B cell (primary cell): ENCODE results near the gene PRLR. TPM values are rescaled to one million over a fixed set of nuclear protein-coding genes. Genes with fewer than 3 reads are reported as not detected.

ENCODE experiments used
- ATAC-seq: fragments of 200-7000 bp; cut with Tn5 transposase; one replicate; pipeline ENCODE4 v1.10.0; 2021; ENCODE audit warnings: low read depth, mild to moderate bottlenecking, moderate number of reproducible peaks, moderate library complexity
- CTCF ChIA-PET: fragments of 350-600 bp; sonication (Branson Sonifier 250); formaldehyde crosslinking; loops from one replicate; lab custom pipeline; 2021; ENCODE audit warnings: antibody characterized with exemption, inconsistent platforms; lab: Charles Lee
- POLR2A ChIA-PET: fragments of 350-600 bp; sonication (Branson Sonifier 250); formaldehyde crosslinking; loops from one replicate; lab custom pipeline; 2021; ENCODE audit warnings: antibody characterized with exemption; lab: Charles Lee
- DNase-seq: peaks from one replicate; pipeline ENCODE4 v3.0.0; 2013
- H2AFZ ChIP-seq: 2 replicates; pipeline ENCODE4 v1.6.1; 2012; ENCODE audit warnings: mild to moderate bottlenecking, low read depth, low read length; ENCODE audit not compliant: insufficient read depth, poor library complexity, severe bottlenecking
- H3K27ac ChIP-seq, 2 donors: 1 replicate in 1 of 2; 2 replicates in 1 of 2; pipeline ENCODE4 v1.5.1; 2012 to 2013; ENCODE audit warnings: low read length in 2 of 2, mild to moderate bottlenecking in 2 of 2, moderate library complexity in 1 of 2
- H3K27me3 ChIP-seq, 4 experiments: fragments of 200-600 bp in 1 of 4; sonication (generic) in 1 of 4; replicated peaks in 1 of 4; 1 replicate in 2 of 4; 2 replicates in 2 of 4; pipeline versions ENCODE4 v1.6.1 to v1.7.0; 2013 to 2016; ENCODE audit warnings: low read length in 3 of 4, mild to moderate bottlenecking in 2 of 4, mixed read lengths in 1 of 4, moderate library complexity in 1 of 4; ENCODE audit not compliant: insufficient read depth in 4 of 4, control insufficient read depth in 3 of 4; ENCODE audit errors: control extremely low read depth in 1 of 4
- H3K36me3 ChIP-seq, 2 experiments: replicated peaks in 1 of 2; 1 replicate in 1 of 2; 2 replicates in 1 of 2; pipeline versions ENCODE4 v1.6.1 to v1.7.1; 2013; ENCODE audit warnings: low read length in 1 of 2; ENCODE audit not compliant: insufficient read depth in 2 of 2, control insufficient read depth in 1 of 2; ENCODE audit errors: control extremely low read depth in 1 of 2, extremely low read depth in 1 of 2
- H3K4me1 ChIP-seq, 2 donors: fragments of 200-600 bp in 1 of 2; sonication (generic) in 1 of 2; 1 replicate in 1 of 2; 2 replicates in 1 of 2; pipeline versions ENCODE4 v1.5.1 to v1.6.1; 2013 to 2017; ENCODE audit warnings: low read length in 2 of 2; ENCODE audit not compliant: control insufficient read depth in 2 of 2, insufficient read depth in 2 of 2
- H3K4me2 ChIP-seq: replicated peaks from 2 replicates; pipeline ENCODE3; 2012; ENCODE audit warnings: mild to moderate bottlenecking, low read depth, low read length; ENCODE audit not compliant: poor library complexity, severe bottlenecking
- H3K4me3 ChIP-seq, 5 experiments: fragments of 200-600 bp in 1 of 5; sonication (generic) in 1 of 5; 1 replicate in 3 of 5; 2 replicates in 2 of 5; pipeline versions ENCODE4 v1.5.1 to v1.7.0; 2011 to 2016; ENCODE audit warnings: low read length in 4 of 5, mild to moderate bottlenecking in 4 of 5, low read depth in 2 of 5, control low read depth in 1 of 5, moderate library complexity in 1 of 5; ENCODE audit not compliant: insufficient read depth in 1 of 5; ENCODE audit errors: control extremely low read depth in 1 of 5, extremely low read depth in 1 of 5
- H3K79me2 ChIP-seq: fragments of 200-600 bp; sonication (generic); one replicate; pipeline ENCODE4 v1.6.0; 2016; ENCODE audit warnings: low read length; ENCODE audit not compliant: control insufficient read depth, insufficient read depth
- H3K9ac ChIP-seq: fragments of 200-600 bp; sonication (generic); 2 replicates; pipeline ENCODE4 v1.6.1; 2017; ENCODE audit warnings: mild to moderate bottlenecking, low read length, moderate library complexity
- H3K9me3 ChIP-seq, 3 donors: one replicate each; pipeline versions ENCODE4 v1.6.1 to v1.7.1; 2013; ENCODE audit warnings: low read length in 2 of 3; ENCODE audit not compliant: control insufficient read depth in 2 of 3, insufficient read depth in 1 of 3; ENCODE audit errors: control extremely low read depth in 1 of 3
- H4K20me1 ChIP-seq: 2 replicates; pipeline ENCODE4 v1.6.0; 2012; ENCODE audit warnings: mild to moderate bottlenecking, low read length; ENCODE audit not compliant: insufficient read depth, control insufficient read depth, poor library complexity, severe bottlenecking
- H3K27ac Mint-ChIP-seq: one replicate; pipeline ENCODE4 v1.8.0; 2021; ENCODE audit warnings: mixed read lengths
- H3K27me3 Mint-ChIP-seq: one replicate; pipeline ENCODE4 v1.8.0; 2021; ENCODE audit warnings: mixed read lengths
- H3K4me1 Mint-ChIP-seq: one replicate; pipeline ENCODE4 v1.8.0; 2021; ENCODE audit warnings: mixed read lengths
- H3K4me3 Mint-ChIP-seq: one replicate; pipeline ENCODE4 v1.8.0; 2021; ENCODE audit warnings: mixed read lengths
- H3K9me3 Mint-ChIP-seq: one replicate; pipeline ENCODE4 v1.8.0; 2022; ENCODE audit warnings: mixed read lengths; ENCODE audit not compliant: insufficient read depth
- EZH2 ChIP-seq: IDR thresholded peaks from 2 replicates; pipeline ENCODE4 v1.6.1; 2012; ENCODE audit warnings: borderline replicate concordance, low read depth, mild to moderate bottlenecking, moderate library complexity, low read length; ENCODE audit not compliant: insufficient read depth, poor library complexity, severe bottlenecking
- whole genome bisulfite sequencing: methylation state at CpG from one replicate; pipeline ENCODE4 v1.1.5; 2013; ENCODE audit warnings: missing lambda C conversion rate; ENCODE audit not compliant: insufficient coverage; 5-methylcytosine and 5-hydroxymethylcytosine counted together
- intact Hi-C: fragments of 100-400 bp; cut with micrococcal nuclease; formaldehyde crosslinking; loops from one replicate; pipeline ENCODE4 v1.10.0; 2022
- polyA plus RNA-seq: library from polyadenylated mRNA; depleted of rRNA; stranded (reverse); fragments of >200 nt; gene quantifications from 2 replicates; pipeline ENCODE4 v1.2.3, GENCODE V29; 2012
- total RNA-seq, 2 donors: library from RNA; stranded (reverse); fragments of 120-200 nt in 1 of 2; gene quantifications; 1 replicate in 1 of 2; 2 replicates in 1 of 2; pipeline versions ENCODE4 v1.2.3 to v1.2.4, GENCODE V29; 2013 to 2022
- TF ChIP-seq, protein P1 (sequence below): fragments of 200-600 bp; IDR thresholded peaks from one replicate; pipeline ENCODE4 v1.8.0; 2022; ENCODE audit warnings: antibody characterized with exemption, mild to moderate bottlenecking

The PRLR gene
- total and polyA plus RNA-seq, 2 donors (not counting 1 experiment from before 2014, with no cell fraction given), result 0.39 TPM; not detected in 1

DNA sequence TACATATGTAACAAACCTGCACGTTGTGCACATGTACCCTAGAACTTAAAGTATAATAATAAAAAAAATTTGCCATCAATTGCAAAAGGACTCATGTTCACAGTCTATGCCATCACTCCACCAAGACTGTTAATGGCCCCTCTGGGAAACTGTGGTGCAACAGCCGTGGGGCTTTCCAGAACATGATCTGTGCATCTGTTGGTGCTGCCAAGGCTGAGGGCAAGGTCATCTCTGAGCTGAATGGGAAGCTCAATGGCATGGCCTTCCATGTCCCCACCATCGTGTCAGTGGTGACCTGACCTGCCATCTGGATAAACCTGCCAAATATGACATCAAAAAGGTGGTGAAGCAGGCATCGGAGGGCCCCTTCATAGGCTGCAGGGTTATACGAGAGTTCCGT lies 149.2 kb downstream of the PRLR start:
- Histone ChIP-seq H3K4me2 (no peak overlapping the region), H3K27ac (no peak overlapping the region), H3K79me2 (no peaks in the 10 kb centered on the region), H3K9ac (no peak overlapping the region), H3K36me3 (no peaks in the 10 kb centered on the region), H2AFZ (no peak overlapping the region), H3K9me3 (no peaks in the 10 kb centered on the region), H3K27me3 (no peaks in the 10 kb centered on the region), H3K4me1 (no peaks in the 10 kb centered on the region), H3K4me3 (no peak overlapping the region), H4K20me1 (no peaks in the 10 kb centered on the region)
- intact Hi-C loops, result no loop called here
- Mint-ChIP-seq H3K9me3 (no peaks in the 10 kb centered on the region), H3K27ac (no peak overlapping the region), H3K4me1 (no peaks in the 10 kb centered on the region), H3K27me3 (peaks cover 7% of the 10 kb centered on the region), H3K4me3 (no peak overlapping the region)
- POLR2A ChIA-PET, result no interaction called here
- no peak for DNase-seq
- ATAC-seq, result no peak
- no peak for TF ChIP-seq EZH2
- TF ChIP-seq, protein P1, sequence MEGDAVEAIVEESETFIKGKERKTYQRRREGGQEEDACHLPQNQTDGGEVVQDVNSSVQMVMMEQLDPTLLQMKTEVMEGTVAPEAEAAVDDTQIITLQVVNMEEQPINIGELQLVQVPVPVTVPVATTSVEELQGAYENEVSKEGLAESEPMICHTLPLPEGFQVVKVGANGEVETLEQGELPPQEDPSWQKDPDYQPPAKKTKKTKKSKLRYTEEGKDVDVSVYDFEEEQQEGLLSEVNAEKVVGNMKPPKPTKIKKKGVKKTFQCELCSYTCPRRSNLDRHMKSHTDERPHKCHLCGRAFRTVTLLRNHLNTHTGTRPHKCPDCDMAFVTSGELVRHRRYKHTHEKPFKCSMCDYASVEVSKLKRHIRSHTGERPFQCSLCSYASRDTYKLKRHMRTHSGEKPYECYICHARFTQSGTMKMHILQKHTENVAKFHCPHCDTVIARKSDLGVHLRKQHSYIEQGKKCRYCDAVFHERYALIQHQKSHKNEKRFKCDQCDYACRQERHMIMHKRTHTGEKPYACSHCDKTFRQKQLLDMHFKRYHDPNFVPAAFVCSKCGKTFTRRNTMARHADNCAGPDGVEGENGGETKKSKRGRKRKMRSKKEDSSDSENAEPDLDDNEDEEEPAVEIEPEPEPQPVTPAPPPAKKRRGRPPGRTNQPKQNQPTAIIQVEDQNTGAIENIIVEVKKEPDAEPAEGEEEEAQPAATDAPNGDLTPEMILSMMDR, result no peak
- CTCF ChIA-PET, result no interaction called here
- 86% methylated on average over 2 of the region's 6 CpGs for WGBS

DNA sequence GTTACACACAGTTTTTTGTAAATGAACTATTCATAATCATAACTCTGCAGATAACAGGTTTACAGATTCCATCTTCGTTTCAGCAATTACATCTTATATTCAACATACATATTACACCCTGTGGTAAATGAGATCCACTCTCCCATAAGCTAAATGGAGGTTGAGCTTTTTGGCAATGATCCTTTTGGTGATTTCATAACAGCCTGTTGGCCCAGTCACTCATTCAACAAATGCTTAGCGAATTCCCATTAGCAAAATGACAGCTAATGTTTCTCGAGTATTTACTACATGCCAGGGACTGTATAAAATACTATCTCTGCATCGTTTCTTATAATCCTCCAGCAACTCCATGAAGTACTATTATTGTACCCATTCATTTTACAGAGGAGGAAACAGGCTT lies 157.1 kb downstream of the PRLR start:
- intact Hi-C loops, result no loop called here
- H3K9me3 Mint-ChIP-seq, result peaks cover 4% of the 10 kb centered on the region
- H4K20me1 ChIP-seq, result no peaks in the 10 kb centered on the region
- no peaks in the 10 kb centered on the region for H3K4me1 ChIP-seq
- H3K9me3 ChIP-seq, result no peaks in the 10 kb centered on the region
- peaks cover 26% of the 10 kb centered on the region for H3K27me3 Mint-ChIP-seq
- no peak overlapping the region for H3K27ac ChIP-seq
- DNase-seq, result no peak
- H3K4me3 ChIP-seq, result no peak overlapping the region
- H3K9ac ChIP-seq, result no peak overlapping the region
- TF ChIP-seq, protein P1, result no peak
- no peak for TF ChIP-seq EZH2
- ChIA-PET CTCF (no interaction called here), POLR2A (no interaction called here)
- no peak overlapping the region for H3K4me2 ChIP-seq
- H3K36me3 ChIP-seq, result no peaks in the 10 kb centered on the region
- WGBS, result 83% methylated on average over 1 of the region's 4 CpGs
- H3K4me1 Mint-ChIP-seq, result no peaks in the 10 kb centered on the region
- H3K79me2 ChIP-seq, result no peaks in the 10 kb centered on the region
- no peak for ATAC-seq
- no peak overlapping the region for H3K27ac Mint-ChIP-seq
- H2AFZ ChIP-seq, result no peak overlapping the region
- H3K27me3 ChIP-seq, result no peaks in the 10 kb centered on the region
- no peak overlapping the region for H3K4me3 Mint-ChIP-seq
